K562 (cell line): ENCODE results near the gene TCFL5. TPM values are rescaled to one million over a fixed set of nuclear protein-coding genes. Genes with fewer than 3 reads are reported as not detected.

Experiments used
- ATAC-seq: fragments of 200-7000 bp; cut with Tn5 transposase; 3 replicates; pipeline ENCODE4 v1.9.1; 2020; ENCODE audit warnings: moderate library complexity
- BruUV-seq: library from RNA; stranded (reverse); fragments of 400-500 nt; replicated peaks from 2 replicates; lab custom pipeline; 2021; lab: Mats Ljungman, UMichigan
- CTCF ChIA-PET: fragments of 300-600 bp; formaldehyde crosslinking; extraction: SDS; loops from one replicate; lab custom pipeline; 2021; ENCODE audit warnings: low intra/inter-chr PET ratio; lab: Yijun Ruan, JAX
- POLR2A ChIA-PET: fragments of 300-600, 350-650 bp; sonication (Branson Sonifier 250); formaldehyde crosslinking; extraction: SDS; loops from one replicate; lab custom pipeline; 2021; ENCODE audit warnings: antibody characterized with exemption, inconsistent platforms; lab: Yijun Ruan, JAX
- DNase-seq, 4 experiments: peaks; one replicate each; pipeline versions ENCODE4 v3.0.0 to v3.0.0-alpha.2; 2011 to 2018; ENCODE audit warnings: low spot score in 3 of 4, mixed read lengths in 3 of 4; ENCODE audit errors: extremely low read depth in 1 of 4
- FAIRE-seq: peaks from 2 replicates; lab custom pipeline; 2011; peaks lifted over from hg19 to GRCh38; lab: Jason Lieb, UNC
- H2AFZ ChIP-seq: 2 replicates; pipeline ENCODE4 v1.6.0; 2011; ENCODE audit warnings: low read depth, low read length, control low read depth, inconsistent platforms
- H3K27ac ChIP-seq: fragments of 200-600 bp; 3 replicates; pipeline ENCODE4 v1.8.0; 2011; ENCODE audit warnings: low read depth, mild to moderate bottlenecking, control low read depth, inconsistent platforms, low read length, moderate library complexity, mixed read lengths; ENCODE audit errors: extremely low read depth
- H3K27me3 ChIP-seq, 2 experiments: fragments of 300-600 bp in 1 of 2; 2 replicates in 1 of 2; 3 replicates in 1 of 2; pipeline versions ENCODE4 v1.6.0 to v1.8.0; 2011; ENCODE audit warnings: inconsistent platforms in 2 of 2, low read length in 2 of 2, mild to moderate bottlenecking in 1 of 2, mixed read lengths in 1 of 2, moderate library complexity in 1 of 2; ENCODE audit not compliant: control insufficient read depth in 2 of 2, insufficient read depth in 2 of 2
- H3K36me3 ChIP-seq: fragments of 300-600 bp; 3 replicates; pipeline ENCODE4 v1.8.0; 2011; ENCODE audit warnings: mild to moderate bottlenecking, low read length, inconsistent platforms; ENCODE audit not compliant: control insufficient read depth, insufficient read depth
- H3K4me1 ChIP-seq, 2 experiments: fragments of 200-600 bp in 1 of 2; replicated peaks in 1 of 2; 2 replicates in 1 of 2; 3 replicates in 1 of 2; pipeline versions ENCODE4 v1.5.1 to v1.8.0; 2011; ENCODE audit warnings: inconsistent platforms in 2 of 2, low read length in 2 of 2, mild to moderate bottlenecking in 1 of 2, mixed read lengths in 1 of 2, moderate library complexity in 1 of 2; ENCODE audit not compliant: control insufficient read depth in 2 of 2, insufficient read depth in 2 of 2
- H3K4me2 ChIP-seq: 2 replicates; pipeline ENCODE4 v1.6.1; 2011; ENCODE audit warnings: low read length, control low read depth, inconsistent platforms, mixed read lengths; ENCODE audit not compliant: insufficient read depth
- H3K4me3 ChIP-seq: fragments of 200-600 bp; sonication (generic), shearing (Covaris generic); 2 replicates; pipeline ENCODE4 v1.5.1; 2016; ENCODE audit warnings: control low read depth, inconsistent platforms
- H3K79me2 ChIP-seq: fragments of 200-600 bp; 3 replicates; pipeline ENCODE4 v1.8.0; 2011; ENCODE audit warnings: low read length, inconsistent platforms; ENCODE audit not compliant: control insufficient read depth, insufficient read depth
- H3K9ac ChIP-seq, 2 experiments: 2 replicates each; pipeline versions ENCODE4 v1.6.0 to v1.6.1; 2011; ENCODE audit warnings: low read depth in 2 of 2, low read length in 2 of 2, control low read depth in 1 of 2, inconsistent platforms in 1 of 2, mild to moderate bottlenecking in 1 of 2, mixed read lengths in 1 of 2; ENCODE audit not compliant: insufficient read depth in 1 of 2
- H3K9me1 ChIP-seq: one replicate; pipeline ENCODE4 v1.6.0; 2011; ENCODE audit warnings: inconsistent platforms, mild to moderate bottlenecking, low read length, moderate library complexity; ENCODE audit not compliant: control insufficient read depth, insufficient read depth
- H3K9me3 ChIP-seq: replicated peaks from 2 replicates; pipeline ENCODE4 v1.5.1; 2011; ENCODE audit warnings: low read depth, low read length, inconsistent platforms; ENCODE audit not compliant: control insufficient read depth, insufficient read depth
- H4K20me1 ChIP-seq: replicated peaks from 2 replicates; pipeline ENCODE4 v1.6.1; 2011; ENCODE audit warnings: low read length, inconsistent platforms, mixed read lengths; ENCODE audit not compliant: control insufficient read depth, insufficient read depth
- CAMTA2 ChIP-seq: fragments of 250-450 bp; sonication (Bioruptor Pico); conservative IDR thresholded peaks from 2 replicates; pipeline ENCODE4 v1.5.1; 2022
- EWSR1 ChIP-seq: fragments of 450-650 bp; IDR thresholded peaks from 2 replicates; pipeline ENCODE4 v1.6.1; 2018; ENCODE audit warnings: borderline replicate concordance, mild to moderate bottlenecking, low read depth, moderate library complexity; ENCODE audit not compliant: partially characterized antibody
- POLR2G ChIP-seq: fragments of 200-400 bp; formaldehyde crosslinking; IDR thresholded peaks from 2 replicates; pipeline ENCODE4 v1.6.1; 2017; ENCODE audit warnings: low read depth, mild to moderate bottlenecking, antibody characterized with exemption, low read length, moderate library complexity
- RBM15 ChIP-seq: fragments of 200-400 bp; formaldehyde crosslinking; IDR thresholded peaks from 2 replicates; pipeline ENCODE4 v1.6.1; 2018; ENCODE audit warnings: mild to moderate bottlenecking, low read length, moderate library complexity; ENCODE audit not compliant: insufficient read depth
- SMARCB1 ChIP-seq: IDR thresholded peaks from 2 replicates; pipeline ENCODE4 v1.6.1; 2011; ENCODE audit warnings: improper control_type of control experiment, low read depth; ENCODE audit not compliant: insufficient read length
- WHSC1 ChIP-seq: IDR thresholded peaks from one replicate; pipeline ENCODE4 v1.6.1; 2012; ENCODE audit warnings: low read length, control low read depth, inconsistent platforms
- ZNF76 ChIP-seq: fragments of 250-450 bp; sonication (Bioruptor Pico); IDR thresholded peaks from 2 replicates; pipeline ENCODE4 v1.4.0; 2020; ENCODE audit warnings: mild to moderate bottlenecking, moderate library complexity, borderline replicate concordance
- WGBS: fragments of 100-300 bp; shearing (Covaris generic); methylation state at CpG from one replicate; pipeline ENCODE4 v1.1.6; 2016; ENCODE audit warnings: low coverage, mixed read lengths; ENCODE audit not compliant: insufficient coverage; ENCODE audit errors: missing lambda C conversion rate; 5-methylcytosine and 5-hydroxymethylcytosine counted together
- in situ Hi-C: fragments of 300-500 bp; cut with MboI; formaldehyde crosslinking; loops from 4 replicates; pipeline ENCODE4 v1.15.0; 2018; ENCODE audit warnings: inconsistent platforms, mixed read lengths
- intact Hi-C: fragments of 100-400 bp; cut with micrococcal nuclease; formaldehyde crosslinking; loops from 2 replicates; pipeline ENCODE4 v1.14.2; 2022
- polyA plus RNA-seq, 8 experiments: library from polyadenylated mRNA; depleted of rRNA in 4 of 8; stranded (reverse) in 5 of 8; unstranded in 3 of 8; fragments of >200 nt; fragmentation: Nextera tagmentation in 2 of 8; fragmentation: Illumina TruSeq in 1 of 8; extraction: Ambion mirVana in 2 of 8; extraction: Trizol in 1 of 8; gene quantifications; 2 replicates each; pipeline versions ENCODE4 v1.2.1 to v1.2.3, GENCODE V29; 2011 to 2014; ENCODE audit warnings: inconsistent platforms in 1 of 8, missing spikeins in 1 of 8
- total RNA-seq, 7 experiments: library from RNA; depleted of rRNA in 6 of 7; stranded (reverse); fragments of >200 nt in 6 of 7; fragmentation: Illumina TruSeq in 2 of 7; extraction: Trizol in 2 of 7; gene quantifications; 2 replicates each; pipeline versions ENCODE4 v1.2.1 to v1.2.3, GENCODE V29; 2011 to 2021; ENCODE audit warnings: low replicate concordance in 1 of 7
- TF ChIP-seq, protein P1 (sequence below): fragments of 250-450 bp; sonication (Bioruptor Pico); IDR thresholded peaks from 2 replicates; pipeline ENCODE4 v1.4.0; 2020; ENCODE audit warnings: mild to moderate bottlenecking, moderate library complexity, borderline replicate concordance
- TF ChIP-seq, protein P2 (sequence below): fragments of 450-650 bp; IDR thresholded peaks from 2 replicates; pipeline ENCODE4 v1.6.1; 2018; ENCODE audit warnings: mild to moderate bottlenecking, low read depth; ENCODE audit not compliant: partially characterized antibody

TCFL5 gene
- total and polyA plus RNA-seq, 9 of the 15 experiments (the other 6 are each of a cell fraction or from before 2014, with no cell fraction given): 1.00 to 12.6 (median 9.1) TPM

DNA sequence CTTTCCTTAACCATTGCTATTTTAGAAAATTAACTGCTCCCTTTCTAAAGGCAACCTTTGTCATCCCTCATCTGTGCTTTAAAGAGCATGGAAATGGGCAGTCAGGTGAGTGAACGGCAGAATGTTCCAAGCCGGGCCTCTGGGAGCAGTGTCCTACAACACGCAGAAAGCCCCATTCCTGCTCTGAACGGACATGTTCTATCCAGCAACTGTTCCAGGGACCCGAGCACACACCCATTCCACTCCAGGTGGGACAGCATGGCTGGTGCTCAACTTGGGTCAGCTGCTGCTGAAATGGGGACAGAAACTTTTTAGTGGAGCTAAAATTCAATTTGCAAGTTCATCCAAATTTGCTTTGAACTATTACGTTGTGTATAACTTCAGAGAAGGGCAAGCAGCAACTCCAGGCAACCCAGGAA is 38.0 kb upstream of the TCFL5 start (continued):
- TF ChIP-seq, protein P1, sequence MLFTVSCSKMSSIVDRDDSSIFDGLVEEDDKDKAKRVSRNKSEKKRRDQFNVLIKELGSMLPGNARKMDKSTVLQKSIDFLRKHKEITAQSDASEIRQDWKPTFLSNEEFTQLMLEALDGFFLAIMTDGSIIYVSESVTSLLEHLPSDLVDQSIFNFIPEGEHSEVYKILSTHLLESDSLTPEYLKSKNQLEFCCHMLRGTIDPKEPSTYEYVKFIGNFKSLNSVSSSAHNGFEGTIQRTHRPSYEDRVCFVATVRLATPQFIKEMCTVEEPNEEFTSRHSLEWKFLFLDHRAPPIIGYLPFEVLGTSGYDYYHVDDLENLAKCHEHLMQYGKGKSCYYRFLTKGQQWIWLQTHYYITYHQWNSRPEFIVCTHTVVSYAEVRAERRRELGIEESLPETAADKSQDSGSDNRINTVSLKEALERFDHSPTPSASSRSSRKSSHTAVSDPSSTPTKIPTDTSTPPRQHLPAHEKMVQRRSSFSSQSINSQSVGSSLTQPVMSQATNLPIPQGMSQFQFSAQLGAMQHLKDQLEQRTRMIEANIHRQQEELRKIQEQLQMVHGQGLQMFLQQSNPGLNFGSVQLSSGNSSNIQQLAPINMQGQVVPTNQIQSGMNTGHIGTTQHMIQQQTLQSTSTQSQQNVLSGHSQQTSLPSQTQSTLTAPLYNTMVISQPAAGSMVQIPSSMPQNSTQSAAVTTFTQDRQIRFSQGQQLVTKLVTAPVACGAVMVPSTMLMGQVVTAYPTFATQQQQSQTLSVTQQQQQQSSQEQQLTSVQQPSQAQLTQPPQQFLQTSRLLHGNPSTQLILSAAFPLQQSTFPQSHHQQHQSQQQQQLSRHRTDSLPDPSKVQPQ: no peak

DNA sequence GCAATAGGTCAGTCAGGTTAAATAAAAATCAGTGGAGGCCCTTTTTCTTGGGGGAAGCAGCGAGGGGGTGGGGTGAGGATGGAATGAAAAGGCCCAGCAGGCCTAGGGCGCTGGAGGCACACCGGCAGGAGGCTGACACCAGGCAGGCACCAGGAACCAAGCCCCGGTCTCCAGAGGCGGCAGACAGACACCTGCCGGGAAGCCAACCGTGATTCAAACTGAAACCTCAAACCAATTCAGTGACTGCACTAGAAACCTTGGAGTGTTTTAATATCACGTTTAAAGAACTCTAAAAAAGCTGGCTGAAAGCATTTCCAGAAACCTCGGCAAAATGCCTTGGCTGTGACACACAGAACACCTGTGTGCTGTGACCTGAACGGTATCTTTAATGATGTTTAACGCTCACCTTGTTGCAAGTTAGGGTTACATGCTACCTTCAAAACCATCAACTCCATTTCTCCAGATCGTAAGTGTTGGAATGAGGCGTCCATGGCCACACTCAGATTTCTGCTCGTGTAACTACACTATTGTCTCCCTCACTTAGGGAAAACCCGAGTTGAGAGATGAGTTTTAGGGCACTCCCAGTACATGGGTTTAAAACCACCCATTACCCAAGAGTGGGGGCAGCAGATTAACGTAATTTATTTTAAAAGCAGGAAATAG is 37.5 kb upstream of the TCFL5 start:
- FAIRE-seq: peak; percentile 46
- in situ Hi-C loops: no loop called here
- no peak for TF ChIP-seq CAMTA2
- no peak for TF ChIP-seq ZNF76 (CRISPR knock-in tag)
- peak; percentile 47 for TF ChIP-seq EWSR1
- no peak for TF ChIP-seq WHSC1
- no peak for TF ChIP-seq RBM15
- TF ChIP-seq, protein P2, sequence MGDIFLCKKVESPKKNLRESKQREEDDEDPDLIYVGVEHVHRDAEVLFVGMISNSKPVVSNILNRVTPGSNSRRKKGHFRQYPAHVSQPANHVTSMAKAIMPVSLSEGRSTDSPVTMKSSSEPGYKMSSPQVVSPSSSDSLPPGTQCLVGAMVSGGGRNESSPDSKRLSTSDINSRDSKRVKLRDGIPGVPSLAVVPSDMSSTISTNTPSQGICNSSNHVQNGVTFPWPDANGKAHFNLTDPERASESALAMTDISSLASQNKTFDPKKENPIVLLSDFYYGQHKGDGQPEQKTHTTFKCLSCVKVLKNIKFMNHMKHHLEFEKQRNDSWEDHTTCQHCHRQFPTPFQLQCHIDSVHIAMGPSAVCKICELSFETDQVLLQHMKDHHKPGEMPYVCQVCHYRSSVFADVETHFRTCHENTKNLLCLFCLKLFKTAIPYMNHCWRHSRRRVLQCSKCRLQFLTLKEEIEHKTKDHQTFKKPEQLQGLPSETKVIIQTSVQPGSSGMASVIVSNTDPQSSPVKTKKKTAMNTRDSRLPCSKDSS: no peak
- no peak for TF ChIP-seq SMARCB1
- peak; percentile 52; the same call in 1 of the 2 replicates for TF ChIP-seq POLR2G
- TF ChIP-seq, all 486 proteins: peak for 2
- DNase-seq: no peak
- H3K4me1 ChIP-seq: peaks cover 6 to 10% of the 10 kb centered on the region in 2 experiments
- 82% methylated on average over 15 of the region's 16 CpGs for WGBS
- H3K36me3 ChIP-seq: peaks cover 69% of the 10 kb centered on the region
- intact Hi-C loops: no loop called here
- no peak overlapping the region for H2AFZ ChIP-seq
- no peak for ATAC-seq
- ChIA-PET POLR2A (interaction anchor here (0.6 to 2.4 kb wide), 6 partner anchors 14 to 298 kb away, joined by 3 to 6 read pairs (median 4); no protein-coding TSS in a partner anchor), CTCF (interaction anchor here (3.9 kb wide), 1 partner anchor 111 kb away, joined by 30 read pairs; no protein-coding TSS in a partner anchor)
- H3K4me2 ChIP-seq: no peak overlapping the region
- no peaks in the 10 kb centered on the region for H3K9me3 ChIP-seq
- H3K79me2 ChIP-seq: 0 out of 3 replicates have a peak, but pooled peaks cover 3% of the 10 kb centered on the region
- no peak overlapping the region for H3K4me3 ChIP-seq
- BruUV-seq: no TSS peak
- no peak overlapping the region for H3K27ac ChIP-seq
- H4K20me1 ChIP-seq: peaks cover 13% of the 10 kb centered on the region
- no peak overlapping the region; a peak in 1 of 4 replicates for H3K9ac ChIP-seq
- no peaks in the 10 kb centered on the region for H3K9me1 ChIP-seq
- H3K27me3 ChIP-seq: no peaks in the 10 kb centered on the region
